SU-DHL-6 (cell line): ENCODE data around the gene NELFB.

Experiments used
- H2AFZ ChIP-seq: fragments of 200-600 bp; sonication (generic); 2 replicates; pipeline ENCODE4 v1.6.1; 2014; ENCODE audit warnings: low read depth, mild to moderate bottlenecking, moderate library complexity, mixed read lengths, antibody characterized with exemption, low read length; ENCODE audit not compliant: severe bottlenecking
- H3F3A ChIP-seq: fragments of 200-600 bp; shearing (Covaris generic); 2 replicates; pipeline ENCODE4 v1.6.0; 2016; ENCODE audit warnings: antibody characterized with exemption, mild to moderate bottlenecking; ENCODE audit not compliant: insufficient read depth
- H3K27ac ChIP-seq: fragments of 200-600 bp; sonication (generic); 2 replicates; pipeline ENCODE4 v1.5.1; 2016; ENCODE audit warnings: low read depth, mild to moderate bottlenecking, low read length, moderate library complexity, mixed read lengths
- H3K27me3 ChIP-seq: fragments of 200-600 bp; sonication (generic), shearing (Covaris generic); 2 replicates; pipeline ENCODE4 v1.6.0; 2014; ENCODE audit warnings: mild to moderate bottlenecking, low read length
- H3K36me3 ChIP-seq: fragments of 200-600 bp; sonication (generic); 2 replicates; pipeline ENCODE4 v1.6.1; 2014; ENCODE audit warnings: mild to moderate bottlenecking, low read length, mixed read lengths
- H3K4me2 ChIP-seq: fragments of 300-600, 200-600 bp; shearing (Covaris generic), sonication (generic); 2 replicates; pipeline ENCODE4 v1.6.0; 2014; ENCODE audit warnings: low read length, low read depth, mild to moderate bottlenecking; ENCODE audit not compliant: poor library complexity, severe bottlenecking
- H3K4me3 ChIP-seq: fragments of 200-600 bp; sonication (generic); 2 replicates; pipeline ENCODE4 v1.5.1; 2014; ENCODE audit warnings: antibody characterized with exemption, low read length, mild to moderate bottlenecking, mixed read lengths; ENCODE audit not compliant: insufficient read depth, poor library complexity, severe bottlenecking
- H3K79me2 ChIP-seq: fragments of 200-600 bp; sonication (generic); 2 replicates; pipeline ENCODE4 v1.6.1; 2014; ENCODE audit warnings: mild to moderate bottlenecking, low read length, moderate library complexity; ENCODE audit not compliant: insufficient read depth
- H3K9ac ChIP-seq: fragments of 200-600 bp; sonication (generic); 2 replicates; pipeline ENCODE4 v1.7.0; 2014; ENCODE audit warnings: mild to moderate bottlenecking, low read length
- H3K9me2 ChIP-seq: fragments of 200-600 bp; sonication (generic); replicated peaks from 2 replicates; pipeline ENCODE4 v1.6.1; 2014; ENCODE audit warnings: low read length; ENCODE audit not compliant: insufficient read depth
- H3K9me3 ChIP-seq: fragments of 200-600 bp; sonication (generic); 2 replicates; pipeline ENCODE4 v1.6.1; 2014; ENCODE audit warnings: low read length, mixed read lengths; ENCODE audit not compliant: insufficient read depth
- H4K20me1 ChIP-seq: fragments of 200-600 bp; sonication (generic); 2 replicates; pipeline ENCODE4 v1.6.1; 2014; ENCODE audit warnings: low read depth, mild to moderate bottlenecking, antibody characterized with exemption, low read length, moderate library complexity, mixed read lengths
- EZH2phosphoT487 ChIP-seq: fragments of 200-600 bp; sonication (generic), shearing (Covaris generic); conservative IDR thresholded peaks from 2 replicates; pipeline ENCODE4 v1.6.1; 2018; ENCODE audit warnings: mild to moderate bottlenecking, antibody characterized with exemption, low read length, moderate library complexity, mixed read lengths
- TF ChIP-seq, protein P1 (sequence below): fragments of 200-600 bp; sonication (generic); IDR thresholded peaks from one replicate; pipeline ENCODE4 v1.5.1; 2017; ENCODE audit warnings: antibody characterized with exemption, mild to moderate bottlenecking, low read length, moderate library complexity; ENCODE audit not compliant: insufficient read depth, poor library complexity, severe bottlenecking

Gene NELFB

DNA sequence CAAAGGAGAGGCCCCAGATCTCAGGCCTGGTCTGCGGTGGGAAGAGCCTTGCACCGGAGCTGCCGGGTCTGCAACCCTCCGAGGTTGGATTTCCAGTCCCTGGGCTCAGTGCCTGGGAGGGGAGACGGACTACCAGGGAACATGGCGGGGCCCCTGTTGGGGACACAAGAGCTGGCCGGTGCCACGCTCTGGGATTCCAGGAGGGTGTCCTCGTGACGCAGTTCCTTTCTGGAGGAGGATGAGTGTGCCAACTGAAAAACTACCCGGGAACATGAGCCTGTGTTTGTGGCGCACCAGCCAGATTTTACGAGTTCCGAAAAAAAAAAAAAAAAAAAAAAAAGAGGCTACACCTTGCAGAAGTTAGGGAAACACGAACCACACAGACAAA, 38.0 kb downstream of the NELFB start:
- Histone ChIP-seq H4K20me1 (no peaks in the 10 kb centered on the region), H3K9me3 (no peaks in the 10 kb centered on the region), H3K27ac (no peak overlapping the region), H3K4me3 (no peak overlapping the region), H3K36me3 (no peaks in the 10 kb centered on the region), H3K4me2 (no peak overlapping the region), H2AFZ (no peak overlapping the region), H3K27me3 (no peaks in the 10 kb centered on the region), H3K9ac (no peak overlapping the region), H3K9me2 (no peaks in the 10 kb centered on the region), H3F3A (0 out of 2 replicates have a peak, but pooled peaks cover 2% of the 10 kb centered on the region), H3K79me2 (no peaks in the 10 kb centered on the region)
- TF ChIP-seq, protein P1, sequence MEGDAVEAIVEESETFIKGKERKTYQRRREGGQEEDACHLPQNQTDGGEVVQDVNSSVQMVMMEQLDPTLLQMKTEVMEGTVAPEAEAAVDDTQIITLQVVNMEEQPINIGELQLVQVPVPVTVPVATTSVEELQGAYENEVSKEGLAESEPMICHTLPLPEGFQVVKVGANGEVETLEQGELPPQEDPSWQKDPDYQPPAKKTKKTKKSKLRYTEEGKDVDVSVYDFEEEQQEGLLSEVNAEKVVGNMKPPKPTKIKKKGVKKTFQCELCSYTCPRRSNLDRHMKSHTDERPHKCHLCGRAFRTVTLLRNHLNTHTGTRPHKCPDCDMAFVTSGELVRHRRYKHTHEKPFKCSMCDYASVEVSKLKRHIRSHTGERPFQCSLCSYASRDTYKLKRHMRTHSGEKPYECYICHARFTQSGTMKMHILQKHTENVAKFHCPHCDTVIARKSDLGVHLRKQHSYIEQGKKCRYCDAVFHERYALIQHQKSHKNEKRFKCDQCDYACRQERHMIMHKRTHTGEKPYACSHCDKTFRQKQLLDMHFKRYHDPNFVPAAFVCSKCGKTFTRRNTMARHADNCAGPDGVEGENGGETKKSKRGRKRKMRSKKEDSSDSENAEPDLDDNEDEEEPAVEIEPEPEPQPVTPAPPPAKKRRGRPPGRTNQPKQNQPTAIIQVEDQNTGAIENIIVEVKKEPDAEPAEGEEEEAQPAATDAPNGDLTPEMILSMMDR: no peak
- TF ChIP-seq EZH2phosphoT487: no peak

DNA sequence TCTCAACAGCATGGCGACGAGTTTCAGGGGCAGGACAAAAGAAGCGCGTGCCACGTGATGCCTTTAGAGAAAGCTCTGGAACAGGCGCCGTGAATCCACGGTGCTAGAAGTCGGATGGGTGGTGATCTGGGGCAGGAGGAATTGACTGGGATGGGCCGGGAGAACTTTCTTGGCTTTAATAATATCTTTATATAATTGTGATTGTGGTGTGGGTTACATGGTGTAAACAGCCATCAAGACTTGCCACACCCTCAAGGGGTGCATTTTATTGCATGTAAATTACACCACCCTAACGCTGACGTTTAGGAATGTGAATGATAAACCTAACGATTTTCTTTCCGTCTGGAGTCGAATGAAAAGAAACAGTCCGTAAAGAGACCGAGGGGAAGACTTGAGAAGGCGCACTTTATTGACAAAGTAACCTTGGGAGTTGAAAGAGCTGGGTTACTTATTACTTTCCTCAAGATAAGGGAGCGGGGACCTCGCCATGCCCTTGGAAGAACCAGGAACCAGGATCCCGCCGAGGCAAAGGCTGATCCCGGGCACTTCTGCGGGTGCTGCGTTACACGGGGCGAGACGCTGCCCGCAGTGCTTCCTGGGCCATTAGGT, 38.5 kb downstream of the NELFB start:
- no peaks in the 10 kb centered on the region for H4K20me1 ChIP-seq
- H3K9me3 ChIP-seq: no peaks in the 10 kb centered on the region
- no peaks in the 10 kb centered on the region for H3K9me2 ChIP-seq
- no peak overlapping the region for H3K27ac ChIP-seq
- no peak overlapping the region for H3K4me3 ChIP-seq
- H3K4me2 ChIP-seq: no peak overlapping the region
- H3K79me2 ChIP-seq: no peaks in the 10 kb centered on the region
- H3K36me3 ChIP-seq: no peaks in the 10 kb centered on the region
- H3F3A ChIP-seq: 0 out of 2 replicates have a peak, but pooled peaks cover 2% of the 10 kb centered on the region
- H2AFZ ChIP-seq: no peak overlapping the region
- H3K27me3 ChIP-seq: no peaks in the 10 kb centered on the region
- no peak overlapping the region for H3K9ac ChIP-seq
- TF ChIP-seq, protein P1: no peak
- no peak for TF ChIP-seq EZH2phosphoT487

DNA sequence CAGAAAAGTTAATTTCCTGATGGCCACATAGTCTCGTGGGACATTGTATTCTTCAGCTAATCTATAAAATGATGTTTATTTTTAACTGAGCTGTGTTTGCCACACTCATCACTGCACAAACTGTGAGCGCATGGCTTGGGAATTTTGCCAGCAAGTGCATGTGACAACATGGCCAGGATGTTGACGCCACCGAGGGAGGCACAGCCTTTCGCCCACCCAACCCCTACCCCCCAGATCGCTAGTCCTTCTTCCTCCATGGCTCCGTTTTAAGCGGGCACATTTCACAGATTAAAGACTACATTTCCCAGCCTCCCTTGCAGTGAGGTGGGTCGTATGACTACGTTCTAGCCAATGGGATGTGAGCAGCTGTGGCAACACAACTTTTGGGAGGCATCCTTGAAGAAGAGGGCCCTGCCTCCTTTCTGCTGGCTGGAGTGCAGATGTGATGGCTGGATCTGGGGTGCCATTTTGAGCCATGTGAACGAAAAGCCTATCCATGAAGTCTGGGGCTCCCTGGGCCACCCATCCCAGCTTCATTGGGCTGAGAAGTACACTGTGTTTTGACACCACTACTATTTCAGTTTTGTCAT, 39.1 kb downstream of the NELFB start:
- no peak overlapping the region for H3K27ac ChIP-seq
- H3K9me3 ChIP-seq: no peaks in the 10 kb centered on the region
- no peaks in the 10 kb centered on the region for H3K79me2 ChIP-seq
- 0 out of 2 replicates have a peak, but pooled peaks cover 2% of the 10 kb centered on the region for H3F3A ChIP-seq
- no peak overlapping the region for H3K4me2 ChIP-seq
- no peaks in the 10 kb centered on the region for H3K9me2 ChIP-seq
- no peaks in the 10 kb centered on the region for H3K36me3 ChIP-seq
- no peak overlapping the region for H2AFZ ChIP-seq
- H3K4me3 ChIP-seq: no peak overlapping the region
- TF ChIP-seq, protein P1: no peak
- no peak for TF ChIP-seq EZH2phosphoT487
- no peaks in the 10 kb centered on the region for H3K27me3 ChIP-seq
- H3K9ac ChIP-seq: no peak overlapping the region
- H4K20me1 ChIP-seq: no peaks in the 10 kb centered on the region
